GM12872 (cell line): ENCODE measurements around the gene KCNMA1.

Experiments used
- TF ChIP-seq, protein P1 (sequence below): IDR thresholded peaks from 3 replicates; pipeline ENCODE4 v1.5.1; 2011; ENCODE audit warnings: low read depth, mild to moderate bottlenecking, low read length, moderate library complexity; ENCODE audit not compliant: insufficient read depth

Gene KCNMA1

DNA sequence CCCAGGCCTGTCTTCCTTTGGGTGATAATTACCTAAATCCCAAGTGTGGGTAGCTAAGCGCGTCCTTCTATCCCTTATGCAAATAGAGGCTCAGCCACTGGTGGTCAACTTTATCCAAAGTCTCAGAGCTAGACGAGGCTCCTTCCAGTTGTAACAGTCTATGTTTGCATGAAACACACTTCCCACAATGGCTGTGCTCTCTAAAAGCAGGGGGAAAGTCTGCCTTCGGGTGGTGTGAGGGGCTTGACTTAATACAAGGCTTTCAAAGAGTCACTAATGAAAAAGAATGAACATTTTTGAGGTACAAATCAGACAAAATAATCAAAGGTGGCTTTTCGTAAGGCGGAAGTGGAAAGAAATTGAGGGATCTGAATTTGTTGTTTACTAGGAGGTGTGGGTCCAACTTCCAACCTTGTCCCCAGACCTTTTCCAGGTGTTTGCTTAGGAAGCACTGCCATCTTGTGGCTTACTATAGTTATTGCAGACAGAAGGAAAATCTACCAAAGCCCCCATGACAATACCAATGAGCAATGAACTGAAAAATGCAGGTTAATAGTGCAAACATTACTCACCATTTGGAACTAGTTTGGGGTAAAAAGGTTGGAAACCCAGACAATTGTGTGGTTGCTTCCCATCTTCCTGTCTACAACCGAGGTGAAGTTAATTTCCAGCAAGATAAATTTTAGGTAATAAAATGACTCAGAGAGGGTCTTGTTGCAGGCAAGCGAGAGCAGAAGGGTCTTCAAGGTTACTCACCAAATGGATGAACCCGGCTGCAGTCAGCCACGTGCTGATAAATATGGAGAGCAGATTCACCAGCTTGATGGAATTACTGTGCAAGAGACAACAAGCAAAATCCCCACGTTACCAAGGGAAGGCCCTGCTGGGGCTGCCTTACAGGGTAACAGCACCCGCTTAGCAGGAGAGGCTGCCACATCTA lies 525.7 kb downstream of the KCNMA1 start:
- TF ChIP-seq, protein P1, sequence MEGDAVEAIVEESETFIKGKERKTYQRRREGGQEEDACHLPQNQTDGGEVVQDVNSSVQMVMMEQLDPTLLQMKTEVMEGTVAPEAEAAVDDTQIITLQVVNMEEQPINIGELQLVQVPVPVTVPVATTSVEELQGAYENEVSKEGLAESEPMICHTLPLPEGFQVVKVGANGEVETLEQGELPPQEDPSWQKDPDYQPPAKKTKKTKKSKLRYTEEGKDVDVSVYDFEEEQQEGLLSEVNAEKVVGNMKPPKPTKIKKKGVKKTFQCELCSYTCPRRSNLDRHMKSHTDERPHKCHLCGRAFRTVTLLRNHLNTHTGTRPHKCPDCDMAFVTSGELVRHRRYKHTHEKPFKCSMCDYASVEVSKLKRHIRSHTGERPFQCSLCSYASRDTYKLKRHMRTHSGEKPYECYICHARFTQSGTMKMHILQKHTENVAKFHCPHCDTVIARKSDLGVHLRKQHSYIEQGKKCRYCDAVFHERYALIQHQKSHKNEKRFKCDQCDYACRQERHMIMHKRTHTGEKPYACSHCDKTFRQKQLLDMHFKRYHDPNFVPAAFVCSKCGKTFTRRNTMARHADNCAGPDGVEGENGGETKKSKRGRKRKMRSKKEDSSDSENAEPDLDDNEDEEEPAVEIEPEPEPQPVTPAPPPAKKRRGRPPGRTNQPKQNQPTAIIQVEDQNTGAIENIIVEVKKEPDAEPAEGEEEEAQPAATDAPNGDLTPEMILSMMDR: peak; percentile 70

DNA sequence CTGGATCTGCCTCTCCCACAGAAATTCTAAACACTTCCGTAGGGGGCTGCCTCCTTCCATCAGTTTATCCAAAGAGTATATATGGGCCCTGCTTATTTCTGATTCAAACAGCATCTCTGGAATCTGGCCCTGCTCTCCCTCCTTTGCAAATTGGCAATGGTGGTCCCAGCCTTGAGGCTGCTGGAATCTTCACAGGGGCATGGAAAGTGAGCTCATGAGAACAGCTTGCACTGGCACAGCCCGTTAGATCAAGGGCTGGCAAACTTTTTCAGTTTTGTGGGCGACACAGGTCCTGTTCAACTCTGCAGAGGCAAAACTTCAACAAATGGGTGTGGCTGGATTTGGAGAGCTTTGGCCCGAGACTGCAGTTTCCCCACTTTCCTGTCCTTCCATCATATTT lies 526.9 kb downstream of the KCNMA1 start:
- TF ChIP-seq, protein P1: no peak

DNA sequence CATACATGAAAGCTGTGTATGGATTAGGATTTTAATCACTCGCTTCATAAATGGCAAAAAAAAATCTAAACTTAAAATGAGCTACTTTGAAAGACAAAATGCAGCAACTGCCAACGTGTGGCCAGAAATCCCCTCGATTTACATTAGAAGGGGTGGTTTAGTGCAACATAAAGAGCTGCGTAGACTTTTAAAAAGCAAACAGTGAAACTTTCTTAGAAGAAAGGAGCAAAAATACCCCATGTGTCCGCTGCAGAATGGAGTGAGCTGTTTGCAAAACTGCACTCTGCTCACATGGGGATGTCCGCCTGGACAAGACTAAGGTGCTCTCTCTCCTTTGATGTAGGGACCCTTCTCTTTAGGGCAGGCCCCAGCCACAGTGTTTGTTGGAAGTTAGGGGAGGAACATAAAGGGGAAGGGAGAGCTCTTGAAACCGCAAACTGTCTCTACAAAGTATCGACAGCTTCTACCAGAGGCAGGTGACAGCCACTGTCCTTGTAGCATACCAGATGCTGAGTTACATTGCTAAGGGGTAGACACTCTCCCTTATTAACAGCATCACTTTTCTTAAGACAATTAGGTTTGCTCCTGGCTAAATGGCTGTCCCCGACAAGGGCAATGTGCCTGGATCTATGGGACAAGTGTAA lies 528.1 kb downstream of the KCNMA1 start:
- TF ChIP-seq, protein P1: no peak

DNA sequence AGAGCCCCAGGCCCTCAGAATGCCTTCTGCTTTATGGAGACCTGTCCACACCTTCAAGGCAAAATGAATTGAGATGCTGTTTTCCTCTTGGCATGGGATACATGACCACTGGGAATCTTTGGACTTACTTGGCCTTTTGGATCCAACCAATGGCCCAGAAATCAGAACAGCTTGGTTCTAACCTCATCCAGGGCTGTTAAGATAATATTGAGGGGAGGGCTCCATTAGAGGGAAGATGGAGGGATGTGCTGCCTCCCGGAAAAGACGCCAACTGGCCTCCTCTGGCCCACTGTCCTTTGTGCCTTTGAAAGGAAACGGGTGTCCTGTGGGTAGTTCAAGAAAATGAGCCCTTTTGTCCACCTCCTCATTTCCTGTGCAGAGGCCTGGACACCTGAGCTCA lies 530.9 kb downstream of the KCNMA1 start:
- TF ChIP-seq, protein P1: no peak

DNA sequence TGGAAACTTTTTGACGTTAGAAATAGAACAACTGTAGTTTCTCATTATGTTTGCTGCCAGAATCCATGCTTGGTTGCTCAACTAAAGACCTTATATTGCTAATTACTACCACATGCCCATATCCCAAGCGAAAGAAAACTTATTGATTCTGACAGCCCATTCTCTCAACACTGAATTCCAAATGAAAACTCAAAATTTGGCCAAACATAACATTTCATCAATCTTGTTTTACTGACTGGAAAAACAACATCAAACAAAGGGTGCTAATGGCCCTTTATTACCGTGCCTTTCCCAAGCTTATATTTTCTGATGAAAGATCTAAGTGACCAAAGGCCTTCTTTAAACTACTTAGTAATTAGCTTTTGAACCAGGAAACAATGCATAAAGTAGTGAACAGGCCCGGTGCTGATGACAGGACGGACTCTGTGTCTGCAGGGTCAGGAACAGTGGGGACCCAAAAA lies 531.8 kb downstream of the KCNMA1 start:
- TF ChIP-seq, protein P1: no peak

DNA sequence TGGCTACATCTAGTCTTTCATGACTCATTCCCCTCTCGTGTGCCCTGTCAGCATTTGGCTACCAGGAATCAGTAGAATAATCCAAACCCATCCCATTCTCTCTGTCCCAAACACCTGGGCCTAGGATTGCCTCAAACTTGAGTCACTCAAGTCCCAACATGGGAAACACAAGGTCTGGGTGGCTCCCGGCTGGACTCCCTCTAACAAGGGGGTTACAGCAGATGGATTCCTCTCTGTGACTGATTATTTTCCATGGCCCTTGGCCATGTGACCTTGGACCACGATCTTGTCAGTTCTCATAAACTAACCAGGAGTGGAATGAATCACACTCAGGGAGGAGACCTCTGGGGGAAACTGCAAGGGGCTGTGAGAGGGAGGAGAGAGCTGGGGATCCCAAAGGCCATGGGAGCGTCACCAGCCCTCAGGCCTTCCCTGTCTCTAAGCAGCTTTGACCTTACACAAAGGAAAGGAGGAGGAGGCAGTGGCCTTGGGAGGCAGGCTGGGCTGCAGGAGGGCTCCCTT lies 533.1 kb downstream of the KCNMA1 start:
- TF ChIP-seq, protein P1: no peak

DNA sequence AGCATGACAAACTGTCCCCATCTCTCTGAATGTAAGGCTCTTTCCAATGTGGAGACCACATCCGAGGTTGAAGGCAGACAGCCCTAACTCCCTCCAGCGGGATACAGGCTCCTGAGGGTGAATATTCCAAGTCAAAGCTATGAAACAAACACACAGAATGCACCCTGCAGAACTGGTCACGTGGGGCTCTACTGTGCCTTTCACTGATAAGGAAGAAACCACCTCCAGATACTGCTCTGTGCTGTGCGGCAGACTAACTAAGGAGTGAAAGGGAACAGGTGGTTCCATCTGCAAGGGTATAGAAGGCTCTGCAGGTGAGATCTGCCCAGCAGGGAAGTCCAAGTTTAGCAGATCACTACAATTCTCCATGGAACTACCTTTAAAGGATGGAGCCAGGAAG lies 534.4 kb downstream of the KCNMA1 start:
- TF ChIP-seq, protein P1: no peak
